K562 (cell line): ENCODE measurements around the gene CARD9. TPM values are rescaled to one million over a fixed set of nuclear protein-coding genes. Genes with fewer than 3 reads are reported as not detected.

Experiments used
- ATAC-seq: fragments of 200-7000 bp; cut with Tn5 transposase; 3 replicates; pipeline ENCODE4 v1.9.1; 2020; ENCODE audit warnings: moderate library complexity
- BruUV-seq: library from RNA; stranded (reverse); fragments of 400-500 nt; replicated peaks from 2 replicates; lab custom pipeline; 2021; lab: Mats Ljungman, UMichigan
- CTCF ChIA-PET: fragments of 300-600 bp; formaldehyde crosslinking; extraction: SDS; loops from one replicate; lab custom pipeline; 2021; ENCODE audit warnings: low intra/inter-chr PET ratio; lab: Yijun Ruan, JAX
- POLR2A ChIA-PET: fragments of 300-600, 350-650 bp; sonication (Branson Sonifier 250); formaldehyde crosslinking; extraction: SDS; loops from one replicate; lab custom pipeline; 2021; ENCODE audit warnings: antibody characterized with exemption, inconsistent platforms; lab: Yijun Ruan, JAX
- DNase-seq, 4 experiments: peaks; one replicate each; pipeline versions ENCODE4 v3.0.0 to v3.0.0-alpha.2; 2011 to 2018; ENCODE audit warnings: low spot score in 3 of 4, mixed read lengths in 3 of 4; ENCODE audit errors: extremely low read depth in 1 of 4
- FAIRE-seq: peaks from 2 replicates; lab custom pipeline; 2011; peaks lifted over from hg19 to GRCh38; lab: Jason Lieb, UNC
- H2AFZ ChIP-seq: 2 replicates; pipeline ENCODE4 v1.6.0; 2011; ENCODE audit warnings: low read depth, low read length, control low read depth, inconsistent platforms
- H3K27ac ChIP-seq: fragments of 200-600 bp; 3 replicates; pipeline ENCODE4 v1.8.0; 2011; ENCODE audit warnings: low read depth, mild to moderate bottlenecking, control low read depth, inconsistent platforms, low read length, moderate library complexity, mixed read lengths; ENCODE audit errors: extremely low read depth
- H3K27me3 ChIP-seq, 2 experiments: fragments of 300-600 bp in 1 of 2; 2 replicates in 1 of 2; 3 replicates in 1 of 2; pipeline versions ENCODE4 v1.6.0 to v1.8.0; 2011; ENCODE audit warnings: inconsistent platforms in 2 of 2, low read length in 2 of 2, mild to moderate bottlenecking in 1 of 2, mixed read lengths in 1 of 2, moderate library complexity in 1 of 2; ENCODE audit not compliant: control insufficient read depth in 2 of 2, insufficient read depth in 2 of 2
- H3K36me3 ChIP-seq: fragments of 300-600 bp; 3 replicates; pipeline ENCODE4 v1.8.0; 2011; ENCODE audit warnings: mild to moderate bottlenecking, low read length, inconsistent platforms; ENCODE audit not compliant: control insufficient read depth, insufficient read depth
- H3K4me1 ChIP-seq, 2 experiments: fragments of 200-600 bp in 1 of 2; replicated peaks in 1 of 2; 2 replicates in 1 of 2; 3 replicates in 1 of 2; pipeline versions ENCODE4 v1.5.1 to v1.8.0; 2011; ENCODE audit warnings: inconsistent platforms in 2 of 2, low read length in 2 of 2, mild to moderate bottlenecking in 1 of 2, mixed read lengths in 1 of 2, moderate library complexity in 1 of 2; ENCODE audit not compliant: control insufficient read depth in 2 of 2, insufficient read depth in 2 of 2
- H3K4me2 ChIP-seq: 2 replicates; pipeline ENCODE4 v1.6.1; 2011; ENCODE audit warnings: low read length, control low read depth, inconsistent platforms, mixed read lengths; ENCODE audit not compliant: insufficient read depth
- H3K4me3 ChIP-seq: fragments of 200-600 bp; sonication (generic), shearing (Covaris generic); 2 replicates; pipeline ENCODE4 v1.5.1; 2016; ENCODE audit warnings: control low read depth, inconsistent platforms
- H3K79me2 ChIP-seq: fragments of 200-600 bp; 3 replicates; pipeline ENCODE4 v1.8.0; 2011; ENCODE audit warnings: low read length, inconsistent platforms; ENCODE audit not compliant: control insufficient read depth, insufficient read depth
- H3K9ac ChIP-seq, 2 experiments: 2 replicates each; pipeline versions ENCODE4 v1.6.0 to v1.6.1; 2011; ENCODE audit warnings: low read depth in 2 of 2, low read length in 2 of 2, control low read depth in 1 of 2, inconsistent platforms in 1 of 2, mild to moderate bottlenecking in 1 of 2, mixed read lengths in 1 of 2; ENCODE audit not compliant: insufficient read depth in 1 of 2
- H3K9me1 ChIP-seq: one replicate; pipeline ENCODE4 v1.6.0; 2011; ENCODE audit warnings: inconsistent platforms, mild to moderate bottlenecking, low read length, moderate library complexity; ENCODE audit not compliant: control insufficient read depth, insufficient read depth
- H3K9me3 ChIP-seq: replicated peaks from 2 replicates; pipeline ENCODE4 v1.5.1; 2011; ENCODE audit warnings: low read depth, low read length, inconsistent platforms; ENCODE audit not compliant: control insufficient read depth, insufficient read depth
- H4K20me1 ChIP-seq: replicated peaks from 2 replicates; pipeline ENCODE4 v1.6.1; 2011; ENCODE audit warnings: low read length, inconsistent platforms, mixed read lengths; ENCODE audit not compliant: control insufficient read depth, insufficient read depth
- CBX5 ChIP-seq: IDR thresholded peaks from 2 replicates; pipeline ENCODE4 v1.6.1; 2014; ENCODE audit warnings: low read depth, borderline replicate concordance
- FOXK1 ChIP-seq: sonication (generic); formaldehyde crosslinking; IDR thresholded peaks from 2 replicates; pipeline ENCODE4 v1.8.0; 2022; ENCODE audit warnings: missing genetic modification reagents, mild to moderate bottlenecking, borderline replicate concordance
- POLR2G ChIP-seq: fragments of 200-400 bp; formaldehyde crosslinking; IDR thresholded peaks from 2 replicates; pipeline ENCODE4 v1.6.1; 2017; ENCODE audit warnings: low read depth, mild to moderate bottlenecking, antibody characterized with exemption, low read length, moderate library complexity
- WGBS: fragments of 100-300 bp; shearing (Covaris generic); methylation state at CpG from one replicate; pipeline ENCODE4 v1.1.6; 2016; ENCODE audit warnings: low coverage, mixed read lengths; ENCODE audit not compliant: insufficient coverage; ENCODE audit errors: missing lambda C conversion rate; 5-methylcytosine and 5-hydroxymethylcytosine counted together
- in situ Hi-C: fragments of 300-500 bp; cut with MboI; formaldehyde crosslinking; loops from 4 replicates; pipeline ENCODE4 v1.15.0; 2018; ENCODE audit warnings: inconsistent platforms, mixed read lengths
- intact Hi-C: fragments of 100-400 bp; cut with micrococcal nuclease; formaldehyde crosslinking; loops from 2 replicates; pipeline ENCODE4 v1.14.2; 2022
- polyA plus RNA-seq, 8 experiments: library from polyadenylated mRNA; depleted of rRNA in 4 of 8; stranded (reverse) in 5 of 8; unstranded in 3 of 8; fragments of >200 nt; fragmentation: Nextera tagmentation in 2 of 8; fragmentation: Illumina TruSeq in 1 of 8; extraction: Ambion mirVana in 2 of 8; extraction: Trizol in 1 of 8; gene quantifications; 2 replicates each; pipeline versions ENCODE4 v1.2.1 to v1.2.3, GENCODE V29; 2011 to 2014; ENCODE audit warnings: inconsistent platforms in 1 of 8, missing spikeins in 1 of 8
- total RNA-seq, 7 experiments: library from RNA; depleted of rRNA in 6 of 7; stranded (reverse); fragments of >200 nt in 6 of 7; fragmentation: Illumina TruSeq in 2 of 7; extraction: Trizol in 2 of 7; gene quantifications; 2 replicates each; pipeline versions ENCODE4 v1.2.1 to v1.2.3, GENCODE V29; 2011 to 2021; ENCODE audit warnings: low replicate concordance in 1 of 7
- TF ChIP-seq, protein P1 (sequence below): sonication (generic); IDR thresholded peaks from 2 replicates; pipeline ENCODE4 v1.6.1; 2016

CARD9 gene
- total and polyA plus RNA-seq, 9 of the 15 experiments (the other 6 are each of a cell fraction or from before 2014, with no cell fraction given) = 1.7 to 53.0 (median 9.7) TPM

DNA sequence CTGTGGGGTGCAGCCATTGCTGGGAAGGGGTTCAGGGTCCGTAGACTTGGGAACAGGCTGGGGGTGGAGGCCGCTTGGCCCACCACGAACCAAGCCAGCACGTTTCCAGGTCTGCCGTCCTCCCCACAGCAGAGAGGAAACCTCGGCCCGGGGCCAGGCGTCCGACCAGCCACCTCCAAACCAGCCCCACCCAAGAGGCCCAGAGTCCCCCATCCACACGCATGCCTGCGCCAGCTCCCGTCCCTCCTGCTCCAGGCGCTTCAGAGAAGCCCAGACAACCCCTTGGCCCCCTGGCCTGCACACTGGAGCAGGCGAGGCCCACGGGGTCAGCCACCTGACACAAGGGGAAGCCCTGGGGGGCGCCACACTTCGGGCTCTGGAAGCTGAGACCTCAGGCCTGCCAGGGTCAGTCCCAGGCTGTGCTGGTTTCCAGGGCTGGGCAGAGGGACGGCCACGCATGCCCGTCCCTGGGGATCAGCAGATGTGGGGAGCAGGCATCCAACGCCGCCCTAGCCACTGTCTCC, 16.2 kb downstream of the CARD9 start:
- intact Hi-C loops (no loop called here), in situ Hi-C loops (no loop called here)
- Histone ChIP-seq H3K27me3 (no peaks in the 10 kb centered on the region), H3K79me2 (no peaks in the 10 kb centered on the region), H3K4me1 (peaks cover 0 to 94% of the 10 kb centered on the region in 2 experiments; a peak in 4 of 5 replicates), H3K36me3 (0 out of 3 replicates have a peak, but pooled peaks cover 5% of the 10 kb centered on the region), H4K20me1 (no peaks in the 10 kb centered on the region; the same call in 1 of the 2 replicates), H3K9ac (peak overlapping the region in 1 of 2 experiments; percentile 71; a peak in 1 of 4 replicates), H3K9me3 (no peaks in the 10 kb centered on the region), H3K4me3 (no peak overlapping the region), H2AFZ (no peak overlapping the region), H3K9me1 (no peaks in the 10 kb centered on the region), H3K27ac (no peak overlapping the region), H3K4me2 (no peak overlapping the region)
- no TSS peak for BruUV-seq
- no peak for TF ChIP-seq CBX5
- TF ChIP-seq POLR2G = 0 out of 2 replicates have a peak, but pooled peaks have one; percentile 5
- TF ChIP-seq, protein P1, sequence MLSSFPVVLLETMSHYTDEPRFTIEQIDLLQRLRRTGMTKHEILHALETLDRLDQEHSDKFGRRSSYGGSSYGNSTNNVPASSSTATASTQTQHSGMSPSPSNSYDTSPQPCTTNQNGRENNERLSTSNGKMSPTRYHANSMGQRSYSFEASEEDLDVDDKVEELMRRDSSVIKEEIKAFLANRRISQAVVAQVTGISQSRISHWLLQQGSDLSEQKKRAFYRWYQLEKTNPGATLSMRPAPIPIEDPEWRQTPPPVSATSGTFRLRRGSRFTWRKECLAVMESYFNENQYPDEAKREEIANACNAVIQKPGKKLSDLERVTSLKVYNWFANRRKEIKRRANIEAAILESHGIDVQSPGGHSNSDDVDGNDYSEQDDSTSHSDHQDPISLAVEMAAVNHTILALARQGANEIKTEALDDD = no peak
- no peak for TF ChIP-seq FOXK1 (CRISPR knock-in tag)
- ChIA-PET CTCF (no interaction called here), POLR2A (interaction anchor here (1.8 kb wide), 1 partner anchor 10 kb away, joined by 4 read pairs; no protein-coding TSS in a partner anchor)
- FAIRE-seq = no peak
- no peak for ATAC-seq
- WGBS = 87% methylated on average over 9 of the region's 22 CpGs
- DNase-seq = no peak
